GM12874 (cell line): ENCODE data around the gene TPP1.

Experiments
- TF ChIP-seq, protein P1 (sequence below): IDR thresholded peaks from 2 replicates; pipeline ENCODE4 v1.5.1; 2011; ENCODE audit warnings: low read depth, mild to moderate bottlenecking, control low read depth, low read length, moderate library complexity; ENCODE audit not compliant: insufficient read depth

Gene TPP1

DNA sequence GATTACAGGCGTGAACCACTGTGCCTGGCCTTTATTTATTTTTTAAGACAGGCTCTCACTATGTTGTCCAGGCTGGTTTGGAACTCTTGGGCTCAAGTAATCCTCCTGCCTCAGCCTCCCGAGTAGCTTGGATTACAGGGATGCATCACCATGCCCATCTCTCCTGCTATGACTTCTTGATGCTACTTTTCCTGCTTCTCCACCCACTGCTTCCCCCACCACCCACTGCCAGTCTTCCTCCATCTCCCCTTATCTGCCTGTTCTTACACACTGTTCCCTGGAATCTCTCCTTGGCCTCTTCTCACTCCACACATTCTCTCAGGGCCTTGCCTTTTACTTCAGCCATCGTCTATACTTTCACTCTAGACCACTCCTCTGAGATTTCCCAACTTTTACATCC is 17.3 kb upstream of the TPP1 start:
- TF ChIP-seq, protein P1, sequence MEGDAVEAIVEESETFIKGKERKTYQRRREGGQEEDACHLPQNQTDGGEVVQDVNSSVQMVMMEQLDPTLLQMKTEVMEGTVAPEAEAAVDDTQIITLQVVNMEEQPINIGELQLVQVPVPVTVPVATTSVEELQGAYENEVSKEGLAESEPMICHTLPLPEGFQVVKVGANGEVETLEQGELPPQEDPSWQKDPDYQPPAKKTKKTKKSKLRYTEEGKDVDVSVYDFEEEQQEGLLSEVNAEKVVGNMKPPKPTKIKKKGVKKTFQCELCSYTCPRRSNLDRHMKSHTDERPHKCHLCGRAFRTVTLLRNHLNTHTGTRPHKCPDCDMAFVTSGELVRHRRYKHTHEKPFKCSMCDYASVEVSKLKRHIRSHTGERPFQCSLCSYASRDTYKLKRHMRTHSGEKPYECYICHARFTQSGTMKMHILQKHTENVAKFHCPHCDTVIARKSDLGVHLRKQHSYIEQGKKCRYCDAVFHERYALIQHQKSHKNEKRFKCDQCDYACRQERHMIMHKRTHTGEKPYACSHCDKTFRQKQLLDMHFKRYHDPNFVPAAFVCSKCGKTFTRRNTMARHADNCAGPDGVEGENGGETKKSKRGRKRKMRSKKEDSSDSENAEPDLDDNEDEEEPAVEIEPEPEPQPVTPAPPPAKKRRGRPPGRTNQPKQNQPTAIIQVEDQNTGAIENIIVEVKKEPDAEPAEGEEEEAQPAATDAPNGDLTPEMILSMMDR, result no peak

DNA sequence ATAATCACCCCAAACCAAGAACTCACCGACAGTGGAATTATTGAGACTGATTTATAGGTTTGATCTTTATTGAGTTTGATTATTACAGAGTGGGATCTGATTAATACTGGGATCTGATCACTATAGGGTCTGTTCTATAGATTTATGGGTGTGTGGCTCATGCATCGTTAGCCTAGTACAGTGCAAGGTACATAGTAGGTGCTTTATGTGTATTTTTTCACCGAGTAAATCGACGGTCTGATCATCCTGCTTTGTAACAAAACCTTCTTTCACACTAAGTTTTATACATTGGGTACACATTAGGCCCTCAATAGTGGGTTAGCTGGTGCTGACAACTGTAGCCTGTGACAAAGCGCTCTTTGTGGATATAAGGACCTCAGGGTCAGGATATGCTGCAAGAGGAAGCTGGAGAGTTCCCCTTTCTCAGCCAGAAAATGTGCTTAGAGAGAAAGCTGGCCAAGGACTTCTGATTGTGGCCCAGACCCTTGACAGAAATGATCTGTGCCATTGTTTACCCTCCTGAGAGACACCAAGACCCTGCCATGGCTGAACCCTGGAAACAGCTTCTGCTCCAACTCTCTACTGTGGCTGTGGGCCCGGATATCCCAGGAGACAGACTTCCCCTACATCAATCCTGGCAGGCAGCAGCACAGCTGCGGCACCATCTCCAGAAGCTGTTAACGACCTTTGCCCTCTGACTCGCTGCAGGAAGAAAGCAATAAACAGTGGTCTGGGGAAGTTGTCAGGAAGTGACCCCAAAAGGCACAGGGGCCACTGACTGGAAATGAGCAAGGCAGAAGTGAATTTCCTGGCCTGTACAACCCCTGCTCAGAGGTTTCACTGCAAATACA is 16.1 kb upstream of the TPP1 start:
- TF ChIP-seq, protein P1, result no peak

- TF ChIP-seq, protein P1, result no peak
Measured at GRCh38 chr11:6634534-6634933, 15.3 kb upstream of the TPP1 start.

DNA sequence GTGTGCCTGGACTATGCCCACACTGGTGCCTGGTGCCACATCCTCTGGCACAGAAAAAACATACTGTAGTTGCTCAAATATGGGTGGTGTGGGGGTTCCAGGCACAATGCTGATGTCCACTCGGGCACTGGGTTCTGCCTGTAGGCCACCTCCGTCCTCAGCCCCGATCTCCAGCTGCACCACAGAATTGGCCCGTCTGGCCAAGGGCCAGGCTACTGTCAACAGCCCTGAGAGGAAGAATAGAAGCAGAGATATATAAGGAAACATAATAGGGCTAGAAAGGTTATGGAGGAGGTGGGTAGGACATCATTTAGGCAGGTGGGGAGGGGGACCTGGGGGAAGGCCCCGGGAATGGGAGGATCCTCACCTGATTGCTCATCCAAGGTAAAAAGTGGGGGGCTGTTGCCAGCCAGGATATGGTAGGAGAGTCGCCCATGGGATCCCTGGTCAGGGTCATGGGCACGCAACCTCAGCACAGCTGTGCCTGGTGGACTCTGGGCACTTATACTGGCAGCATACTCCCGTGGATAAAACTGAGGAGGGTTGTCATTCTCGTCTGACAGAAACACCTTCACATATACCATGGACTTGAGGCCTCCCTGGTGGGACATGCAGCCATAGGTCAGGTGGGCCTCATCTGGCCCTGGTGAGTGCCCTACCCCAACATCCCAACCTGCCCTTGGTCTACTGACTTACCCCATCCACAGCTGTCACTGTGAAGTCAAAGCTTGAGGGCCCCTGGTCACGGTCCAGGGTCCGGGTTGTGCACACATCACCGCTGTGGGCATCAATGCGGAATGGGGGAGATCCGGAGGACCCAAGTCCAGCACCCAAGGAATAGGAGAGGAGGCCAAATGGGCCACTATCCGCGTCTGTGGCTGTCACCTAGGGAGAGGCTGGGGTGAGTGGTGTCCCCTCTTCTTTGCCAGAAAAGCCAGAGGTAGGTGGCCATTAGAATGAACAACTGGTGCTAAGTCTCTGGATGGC is 14.5 kb upstream of the TPP1 start:
- TF ChIP-seq, protein P1, result no peak

DNA sequence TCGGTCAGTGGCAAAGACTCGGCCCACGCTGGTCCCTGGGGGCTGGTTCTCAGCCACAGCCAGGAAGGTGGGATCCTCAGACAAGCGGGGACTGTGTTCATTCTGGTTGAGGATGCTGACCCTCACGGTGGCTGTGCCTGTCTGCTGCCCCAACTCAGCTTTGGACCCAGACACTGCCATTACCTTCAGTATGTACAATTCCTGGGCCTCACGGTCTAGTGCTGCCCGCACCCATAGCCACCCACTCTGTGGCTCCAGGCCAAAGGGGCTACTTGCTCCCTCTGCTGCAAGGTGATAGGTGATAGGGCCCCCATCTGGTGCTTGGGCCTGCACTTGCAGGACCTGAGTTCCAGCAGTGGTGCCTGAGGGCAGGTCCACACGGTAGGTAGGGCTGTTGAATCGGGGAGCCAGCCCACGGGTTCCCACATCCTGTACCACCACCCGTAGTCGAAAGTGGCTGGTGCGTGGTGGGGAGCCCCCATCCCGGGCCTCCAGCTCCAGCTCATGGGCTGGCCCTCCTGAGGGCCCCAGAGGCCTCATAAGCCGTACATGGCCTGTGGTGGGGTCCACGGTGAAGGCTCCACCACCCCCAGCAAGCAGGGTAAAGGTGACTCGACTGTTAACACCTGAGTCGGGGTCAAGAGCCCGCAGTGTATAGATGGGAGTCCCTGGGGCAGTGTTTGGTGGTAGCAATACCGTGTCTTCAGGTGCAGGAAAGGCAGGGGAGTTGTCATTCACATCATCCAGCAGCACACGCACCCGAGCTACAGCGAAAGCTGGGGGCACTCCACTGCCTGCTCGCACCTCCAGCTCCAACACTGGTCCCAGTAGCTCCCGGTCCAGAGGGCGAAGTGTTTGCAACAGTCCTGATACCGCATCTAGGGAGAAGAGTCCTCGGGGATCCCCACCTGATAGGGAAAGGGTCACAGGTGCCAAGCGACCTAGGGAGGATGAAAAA is 13.2 kb upstream of the TPP1 start:
- TF ChIP-seq, protein P1, result no peak

DNA sequence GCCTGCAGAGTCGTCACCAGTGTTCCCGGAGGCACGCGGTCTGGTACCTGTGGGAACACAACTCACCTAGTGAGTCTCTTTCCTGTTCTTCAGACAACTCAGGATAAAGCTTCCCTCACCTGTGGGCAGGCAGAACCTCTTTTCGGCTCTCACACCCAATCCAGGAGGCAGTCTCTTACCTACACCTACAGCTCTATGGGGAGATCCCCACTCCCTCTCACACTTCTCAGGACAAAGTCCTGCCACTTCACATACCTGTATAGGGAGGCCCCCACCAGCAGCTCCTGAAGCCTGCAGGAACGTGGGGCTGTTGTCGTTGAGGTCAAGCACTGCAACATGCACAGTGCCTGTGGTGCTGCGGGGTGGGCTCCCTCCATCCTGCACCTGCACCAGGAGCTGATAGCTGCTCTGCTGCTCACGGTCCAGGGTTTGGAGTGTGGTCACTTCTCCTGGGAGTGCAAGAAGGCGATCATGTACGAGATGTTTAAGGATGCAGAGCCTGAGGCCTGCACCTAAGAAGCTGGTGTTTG is 12.2 kb upstream of the TPP1 start:
- TF ChIP-seq, protein P1, result no peak
